ENCODE results near the gene MMS19.

GRCh38 chr10:97466755-97467154, 31.5 kb downstream of the MMS19 start:
- TF ChIP-seq CTCF (IDR thresholded peaks at IDR 0.05; ENCODE audit: insufficient read depth, low read length, poor library complexity, severe bottlenecking) (no peak), EZH2phosphoT487 (conservative IDR thresholded peaks at IDR 0.05; ENCODE audit: low read length) (no peak)

All from SU-DHL-6 (cell line).